Endothelial cell of umbilical vein (primary cell): ENCODE results near the gene METTL14.

Experiments
- CTCF ChIP-seq, 2 donors: IDR thresholded peaks; 1 replicate in 1 of 2; 2 replicates in 1 of 2; pipeline ENCODE4 v1.5.1; 2011; ENCODE audit warnings: low read length in 2 of 2, mild to moderate bottlenecking in 2 of 2, moderate library complexity in 2 of 2, control low read depth in 1 of 2, inconsistent platforms in 1 of 2, low read depth in 1 of 2; ENCODE audit not compliant: insufficient read depth in 1 of 2; ENCODE audit errors: extremely low read depth in 1 of 2
- EZH2 ChIP-seq: IDR thresholded peaks from 2 replicates; pipeline ENCODE4 v1.6.1; 2012; ENCODE audit warnings: borderline replicate concordance, low read depth, mild to moderate bottlenecking, moderate library complexity, low read length, inconsistent platforms; ENCODE audit not compliant: severe bottlenecking
- FOS ChIP-seq: IDR thresholded peaks from 2 replicates; pipeline ENCODE4 v1.6.1; 2011; ENCODE audit warnings: mild to moderate bottlenecking, low read length, moderate library complexity, borderline replicate concordance; ENCODE audit not compliant: insufficient read depth
- GATA2 ChIP-seq: IDR thresholded peaks from 2 replicates; pipeline ENCODE4 v1.7.0; 2011; ENCODE audit warnings: low read depth, mild to moderate bottlenecking, moderate library complexity, mixed read lengths, low read length; ENCODE audit not compliant: insufficient read length, insufficient read depth
- JUN ChIP-seq: IDR thresholded peaks from 2 replicates; pipeline ENCODE4 v1.6.1; 2011; ENCODE audit warnings: borderline replicate concordance, low read depth; ENCODE audit not compliant: insufficient read length, insufficient read depth
- MAX ChIP-seq: IDR thresholded peaks from 2 replicates; pipeline ENCODE4 v1.6.1; 2011; ENCODE audit not compliant: insufficient read depth, insufficient read length
- POLR2A ChIP-seq: IDR thresholded peaks from 2 replicates; pipeline ENCODE4 v1.6.1; 2012; ENCODE audit warnings: low read depth, mild to moderate bottlenecking, control low read depth, low read length
- POLR2AphosphoS5 ChIP-seq: IDR thresholded peaks from 2 replicates; pipeline ENCODE4 v1.6.1; 2012; ENCODE audit warnings: low read depth, mild to moderate bottlenecking, control low read depth, low read length, moderate library complexity; ENCODE audit not compliant: insufficient read depth

- no peak for TF ChIP-seq CTCF (IDR thresholded peaks at IDR 0.05; ENCODE audit: extremely low read depth in 1 of 2, insufficient read depth in 1 of 2, low read depth in 1 of 2, low read length in 2 of 2)
- no peak for TF ChIP-seq POLR2AphosphoS5
- TF ChIP-seq POLR2A, result no peak
- no peak for TF ChIP-seq EZH2
- TF ChIP-seq JUN, result no peak
- TF ChIP-seq MAX, result no peak
- no peak for TF ChIP-seq GATA2
- TF ChIP-seq FOS, result no peak
Measured at GRCh38 chr4:118751629-118752323, 66.6 kb downstream of the METTL14 start.
